ENCODE data around the gene DDIAS.
"Not testable (repeated sequence)": the region's sequence is repeated elsewhere in the genome, so short reads cannot be mapped to it uniquely, and the experiment has no call there.

Gene DDIAS

GRCh38 chr11:82889133-82890001 lies 12.2 kb upstream of the DDIAS start:
- no peak for DNase-seq (ENCODE audit: low read depth in 4 of 4, low spot score in 1 of 4)

GRCh38 chr11:82890002-82890341 lies 11.6 kb upstream of the DDIAS start:
- DNase-seq (ENCODE audit: low read depth in 4 of 4, low spot score in 1 of 4) = no peak

- no peak for DNase-seq (ENCODE audit: low read depth in 4 of 4, low spot score in 1 of 4)
These were observed 10.6 kb upstream of the DDIAS start for GRCh38 chr11:82890936-82891335.

GRCh38 chr11:82892611-82893169 lies 8.8 kb upstream of the DDIAS start:
- no peak for DNase-seq (ENCODE audit: low read depth in 4 of 4, low spot score in 1 of 4)

GRCh38 chr11:82895437-82896091 lies 6.0 kb upstream of the DDIAS start:
- no peak for DNase-seq (ENCODE audit: low read depth in 4 of 4, low spot score in 1 of 4)

- no peak for DNase-seq (ENCODE audit: low read depth in 4 of 4, low spot score in 1 of 4)
These were observed 5.4 kb upstream of the DDIAS start for GRCh38 chr11:82896183-82896582.

GRCh38 chr11:82898241-82898640 lies 3.3 kb upstream of the DDIAS start:
- DNase-seq (ENCODE audit: low read depth in 4 of 4, low spot score in 1 of 4) = no peak

GRCh38 chr11:82899186-82899820 lies 2.2 kb upstream of the DDIAS start:
- no peak for DNase-seq (ENCODE audit: low read depth in 4 of 4, low spot score in 1 of 4)

GRCh38 chr11:82899957-82900276 lies 1.6 kb upstream of the DDIAS start:
- no peak for DNase-seq (ENCODE audit: low read depth in 4 of 4, low spot score in 1 of 4)

GRCh38 chr11:82900277-82901164 lies 1.0 kb upstream of the DDIAS start, which contains the start of gene PRCP:
Gene PRCP, minus strand, starts transcription at chr11:82900430. Its CDS starts 28 bp downstream, at chr11:82900402.
- peak; percentile 74 to 94 (median 84) for DNase-seq (ENCODE audit: low read depth in 4 of 4, low spot score in 1 of 4)

- no peak for DNase-seq (ENCODE audit: low read depth in 4 of 4, low spot score in 1 of 4)
These were observed 468 bp downstream of the DDIAS start for GRCh38 chr11:82901922-82902485.

GRCh38 chr11:82902880-82903279 lies 1.3 kb downstream of the DDIAS start:
- no peak for DNase-seq (ENCODE audit: low read depth in 4 of 4, low spot score in 1 of 4)

GRCh38 chr11:82903843-82904586 lies 2.5 kb downstream of the DDIAS start:
- DNase-seq (ENCODE audit: low read depth in 4 of 4, low spot score in 1 of 4) = no peak

- no peak for DNase-seq (ENCODE audit: low read depth in 4 of 4, low spot score in 1 of 4)
These were observed 4.7 kb downstream of the DDIAS start for GRCh38 chr11:82906236-82906635.

GRCh38 chr11:82906931-82907330 lies 5.4 kb downstream of the DDIAS start:
- no peak for DNase-seq (ENCODE audit: low read depth in 4 of 4, low spot score in 1 of 4)

- DNase-seq (ENCODE audit: low read depth in 4 of 4, low spot score in 1 of 4) = no peak
These were observed 5.8 kb downstream of the DDIAS start for GRCh38 chr11:82907371-82907770.

GRCh38 chr11:82908311-82908710 lies 6.8 kb downstream of the DDIAS start:
- no peak for DNase-seq (ENCODE audit: low read depth in 4 of 4, low spot score in 1 of 4)

GRCh38 chr11:82909015-82909640 lies 7.6 kb downstream of the DDIAS start:
- DNase-seq (ENCODE audit: low read depth in 4 of 4, low spot score in 1 of 4) = no peak

GRCh38 chr11:82919786-82920185 lies 18.2 kb downstream of the DDIAS start:
- DNase-seq (ENCODE audit: low read depth in 4 of 4, low spot score in 1 of 4) = not testable (repeated sequence)

All from stimulated activated CD4-positive, alpha-beta T cell treated with anti-CD3 and anti-CD28 coated beads, Interleukin-1b, Interleukin-23, amount 100 ng/mL, for 24 hours (primary cell).